ENCODE results near the gene SEMA5A. TPM values are rescaled to one million over a fixed set of nuclear protein-coding genes. Genes with fewer than 3 reads are reported as not detected.

The SEMA5A gene
- polyA plus RNA-seq, 4 donors: 13.2 to 39.5 (median 36.3) TPM

GRCh38 chr5:9479361-9479760, 66.5 kb downstream of the SEMA5A start:
- DNase-seq (ENCODE audit: low read depth in 4 of 4, low spot score in 3 of 4): no peak

GRCh38 chr5:9477537-9477936, 68.3 kb downstream of the SEMA5A start:
- no peak for DNase-seq (ENCODE audit: low read depth in 4 of 4, low spot score in 3 of 4)

- DNase-seq (ENCODE audit: low read depth in 4 of 4, low spot score in 3 of 4): no peak
These were observed 71.5 kb downstream of the SEMA5A start for GRCh38 chr5:9474219-9475002.

- no peak for DNase-seq (ENCODE audit: low read depth in 4 of 4, low spot score in 3 of 4)
These were observed 72.3 kb downstream of the SEMA5A start for GRCh38 chr5:9473624-9474023.

- DNase-seq (ENCODE audit: low read depth in 4 of 4, low spot score in 3 of 4): no peak
These were observed 75.5 kb downstream of the SEMA5A start for GRCh38 chr5:9470410-9470809.

GRCh38 chr5:9468060-9468388, 77.9 kb downstream of the SEMA5A start:
- DNase-seq (ENCODE audit: low read depth in 4 of 4, low spot score in 3 of 4): no peak

- no peak for DNase-seq (ENCODE audit: low read depth in 4 of 4, low spot score in 3 of 4)
These were observed 78.4 kb downstream of the SEMA5A start for GRCh38 chr5:9467199-9468059.

GRCh38 chr5:9466697-9467096, 79.2 kb downstream of the SEMA5A start:
- DNase-seq (ENCODE audit: low read depth in 4 of 4, low spot score in 3 of 4): no peak

GRCh38 chr5:9464478-9464877, 81.4 kb downstream of the SEMA5A start:
- no peak for DNase-seq (ENCODE audit: low read depth in 4 of 4, low spot score in 3 of 4)

- no peak for DNase-seq (ENCODE audit: low read depth in 4 of 4, low spot score in 3 of 4)
These were observed 83.8 kb downstream of the SEMA5A start for GRCh38 chr5:9462109-9462508.

- DNase-seq (ENCODE audit: low read depth in 4 of 4, low spot score in 3 of 4): no peak
These were observed 84.8 kb downstream of the SEMA5A start for GRCh38 chr5:9460885-9461645.

GRCh38 chr5:9456435-9457042, 89.3 kb downstream of the SEMA5A start:
- DNase-seq (ENCODE audit: low read depth in 4 of 4, low spot score in 3 of 4): no peak

GRCh38 chr5:9455826-9456434, 89.9 kb downstream of the SEMA5A start:
- DNase-seq (ENCODE audit: low read depth in 4 of 4, low spot score in 3 of 4): no peak

- no peak for DNase-seq (ENCODE audit: low read depth in 4 of 4, low spot score in 3 of 4)
These were observed 91.4 kb downstream of the SEMA5A start for GRCh38 chr5:9454491-9454890.

- no peak for DNase-seq (ENCODE audit: low read depth in 4 of 4, low spot score in 3 of 4)
These were observed 91.8 kb downstream of the SEMA5A start for GRCh38 chr5:9454012-9454481.

- no peak for DNase-seq (ENCODE audit: low read depth in 4 of 4, low spot score in 3 of 4)
These were observed 92.3 kb downstream of the SEMA5A start for GRCh38 chr5:9453480-9454011.

GRCh38 chr5:9452181-9452580, 93.7 kb downstream of the SEMA5A start:
- no peak for DNase-seq (ENCODE audit: low read depth in 4 of 4, low spot score in 3 of 4)

GRCh38 chr5:9451037-9451436, 94.8 kb downstream of the SEMA5A start:
- DNase-seq (ENCODE audit: low read depth in 4 of 4, low spot score in 3 of 4): no peak

- no peak for DNase-seq (ENCODE audit: low read depth in 4 of 4, low spot score in 3 of 4)
These were observed 98.2 kb downstream of the SEMA5A start for GRCh38 chr5:9447691-9448090.

GRCh38 chr5:9445826-9446388, 100.0 kb downstream of the SEMA5A start:
- DNase-seq (ENCODE audit: low read depth in 4 of 4, low spot score in 3 of 4): no peak
